Natural killer cell (primary cell): Measurements from ENCODE around the gene FBLN1. TPM values are rescaled to one million over a fixed set of nuclear protein-coding genes. Genes with fewer than 3 reads are reported as not detected.

Experiments used
- ATAC-seq, 3 donors: fragments of 150-1000 bp in 2 of 3; fragments of 200-7000 bp in 1 of 3; cut with Tn5 transposase; 1 replicate in 1 of 3; 2 replicates in 2 of 3; pipeline ENCODE4 v1.10.0; 2021; ENCODE audit warnings: mild to moderate bottlenecking in 2 of 3, moderate library complexity in 2 of 3
- DNase-seq, 2 donors: peaks; one replicate each; pipeline versions ENCODE4 v3.0.0 to v3.0.0-alpha.2; 2013 to 2021; ENCODE audit warnings: mixed read lengths in 1 of 2
- H3K27ac ChIP-seq: one replicate; pipeline ENCODE4 v1.5.1; 2013; ENCODE audit warnings: mild to moderate bottlenecking, low read length
- H3K27me3 ChIP-seq: one replicate; pipeline ENCODE4 v1.6.1; 2013; ENCODE audit warnings: low read length; ENCODE audit not compliant: control insufficient read depth, insufficient read depth
- H3K36me3 ChIP-seq: one replicate; pipeline ENCODE4 v1.6.1; 2013; ENCODE audit warnings: low read length; ENCODE audit not compliant: control insufficient read depth, insufficient read depth
- H3K4me1 ChIP-seq: one replicate; pipeline ENCODE4 v1.6.1; 2013; ENCODE audit warnings: low read length; ENCODE audit not compliant: control insufficient read depth, insufficient read depth
- H3K4me3 ChIP-seq: one replicate; pipeline ENCODE4 v1.5.1; 2013; ENCODE audit warnings: low read length
- H3K9me3 ChIP-seq: one replicate; pipeline ENCODE4 v1.6.1; 2013; ENCODE audit warnings: low read length; ENCODE audit not compliant: control insufficient read depth, insufficient read depth
- H3K27ac Mint-ChIP-seq, 2 donors: one replicate each; pipeline ENCODE4 v1.8.0; 2022; ENCODE audit warnings: mild to moderate bottlenecking in 2 of 2, mixed read lengths in 2 of 2, moderate library complexity in 1 of 2
- H3K27me3 Mint-ChIP-seq, 2 donors: one replicate each; pipeline ENCODE4 v1.8.0; 2022; ENCODE audit warnings: low read depth in 2 of 2, mixed read lengths in 2 of 2
- H3K36me3 Mint-ChIP-seq: one replicate; pipeline ENCODE4 v1.8.0; 2022; ENCODE audit warnings: mixed read lengths
- H3K4me1 Mint-ChIP-seq, 2 donors: one replicate each; pipeline ENCODE4 v1.8.0; 2022; ENCODE audit warnings: mixed read lengths in 2 of 2
- H3K4me3 Mint-ChIP-seq: one replicate; pipeline ENCODE4 v1.8.0; 2022; ENCODE audit warnings: mild to moderate bottlenecking, moderate library complexity, mixed read lengths
- H3K9me3 Mint-ChIP-seq, 2 donors: one replicate each; pipeline ENCODE4 v1.8.0; 2022; ENCODE audit warnings: mixed read lengths in 2 of 2
- CTCF ChIP-seq: fragments of 200-600 bp; IDR thresholded peaks from one replicate; pipeline ENCODE4 v1.8.0; 2022; ENCODE audit warnings: antibody characterized with exemption
- WGBS: methylation state at CpG from one replicate; pipeline ENCODE4 v1.1.7; 2013; ENCODE audit warnings: missing lambda C conversion rate; ENCODE audit not compliant: insufficient coverage; 5-methylcytosine and 5-hydroxymethylcytosine counted together
- intact Hi-C: fragments of 100-400 bp; cut with micrococcal nuclease; formaldehyde crosslinking; loops from one replicate; pipeline ENCODE4 v1.14.2; 2022
- total RNA-seq, 4 donors: library from RNA; stranded (reverse); fragments of 120-200 nt in 1 of 4; gene quantifications; one replicate each; pipeline versions ENCODE4 v1.2.3 to v1.2.4, GENCODE V29; 2013 to 2022

The FBLN1 gene
- total RNA-seq, 3 donors from 2014 or later (not counting 1 experiment from before 2014, with no cell fraction given), result 0.58 TPM; not detected in 2

GRCh38 chr22:45626198-45626651 is 123.5 kb downstream of the FBLN1 start:
- no peak overlapping the region for H3K4me3 Mint-ChIP-seq
- H3K27me3 ChIP-seq, result no peaks in the 10 kb centered on the region
- no peak overlapping the region for H3K27ac Mint-ChIP-seq
- DNase-seq, result no peak
- no peaks in the 10 kb centered on the region for H3K36me3 ChIP-seq
- ATAC-seq, result no peak
- intact Hi-C loops, result no loop called here
- peaks cover 8 to 14% of the 10 kb centered on the region in 2 donors for H3K27me3 Mint-ChIP-seq
- no peak overlapping the region for H3K4me3 ChIP-seq
- H3K4me1 ChIP-seq, result no peaks in the 10 kb centered on the region
- no peaks in the 10 kb centered on the region for H3K36me3 Mint-ChIP-seq
- H3K4me1 Mint-ChIP-seq, result peaks cover 0 to 4% of the 10 kb centered on the region in 2 donors
- TF ChIP-seq CTCF, result no peak
- WGBS, result 85% methylated on average over 22 of the region's 22 CpGs
- H3K27ac ChIP-seq, result no peak overlapping the region
- H3K9me3 ChIP-seq, result no peaks in the 10 kb centered on the region
- no peaks in the 10 kb centered on the region for H3K9me3 Mint-ChIP-seq

- H3K27me3 Mint-ChIP-seq, result peaks cover 22 to 26% of the 10 kb centered on the region in 2 donors
- Histone ChIP-seq H3K27me3 (peaks cover under 1% of the 10 kb centered on the region), H3K9me3 (no peaks in the 10 kb centered on the region), H3K27ac (no peak overlapping the region), H3K36me3 (no peaks in the 10 kb centered on the region), H3K4me3 (no peak overlapping the region), H3K4me1 (no peaks in the 10 kb centered on the region)
- H3K36me3 Mint-ChIP-seq, result no peaks in the 10 kb centered on the region
- TF ChIP-seq CTCF, result no peak
- no peak overlapping the region for H3K4me3 Mint-ChIP-seq
- ATAC-seq (no peak), DNase-seq (no peak)
- intact Hi-C loops, result no loop called here
- H3K27ac Mint-ChIP-seq, result no peak overlapping the region
- no peaks in the 10 kb centered on the region for H3K9me3 Mint-ChIP-seq
- H3K4me1 Mint-ChIP-seq, result peaks cover 0 to 4% of the 10 kb centered on the region in 2 donors
- WGBS, result 92% methylated on average over 21 of the region's 22 CpGs
Observed at GRCh38 chr22:45627489-45628233, 125.0 kb downstream of the FBLN1 start.

- Mint-ChIP-seq H3K27ac (no peak overlapping the region), H3K4me3 (no peak overlapping the region), H3K9me3 (no peaks in the 10 kb centered on the region), H3K4me1 (peaks cover 0 to 4% of the 10 kb centered on the region in 2 donors), H3K36me3 (no peaks in the 10 kb centered on the region), H3K27me3 (peaks cover 26 to 30% of the 10 kb centered on the region in 2 donors)
- H3K27me3 ChIP-seq, result peaks cover 3% of the 10 kb centered on the region
- intact Hi-C loops, result no loop called here
- no peak for TF ChIP-seq CTCF
- no peak overlapping the region for H3K4me3 ChIP-seq
- no peak overlapping the region for H3K27ac ChIP-seq
- no peaks in the 10 kb centered on the region for H3K4me1 ChIP-seq
- no peaks in the 10 kb centered on the region for H3K36me3 ChIP-seq
- WGBS, result 68% methylated on average over 5 of the region's 5 CpGs
- ATAC-seq (no peak), DNase-seq (no peak)
- no peaks in the 10 kb centered on the region for H3K9me3 ChIP-seq
Observed at GRCh38 chr22:45628515-45628914, 125.8 kb downstream of the FBLN1 start.
